Hematopoietic multipotent progenitor cell treated with erythropoietin and hydrocortisone succinate and interleukin-3 and kit ligand, for 6 days (in vitro differentiated cells): ENCODE data around the gene PIN4.
"Not testable (repeated sequence)": the region's sequence is repeated elsewhere in the genome, so short reads cannot be mapped to it uniquely, and the experiment has no call there.

ENCODE experiments used
- DNase-seq: peaks from one replicate; pipeline ENCODE4 v3.0.0-alpha.2; 2015

PIN4 gene

DNA sequence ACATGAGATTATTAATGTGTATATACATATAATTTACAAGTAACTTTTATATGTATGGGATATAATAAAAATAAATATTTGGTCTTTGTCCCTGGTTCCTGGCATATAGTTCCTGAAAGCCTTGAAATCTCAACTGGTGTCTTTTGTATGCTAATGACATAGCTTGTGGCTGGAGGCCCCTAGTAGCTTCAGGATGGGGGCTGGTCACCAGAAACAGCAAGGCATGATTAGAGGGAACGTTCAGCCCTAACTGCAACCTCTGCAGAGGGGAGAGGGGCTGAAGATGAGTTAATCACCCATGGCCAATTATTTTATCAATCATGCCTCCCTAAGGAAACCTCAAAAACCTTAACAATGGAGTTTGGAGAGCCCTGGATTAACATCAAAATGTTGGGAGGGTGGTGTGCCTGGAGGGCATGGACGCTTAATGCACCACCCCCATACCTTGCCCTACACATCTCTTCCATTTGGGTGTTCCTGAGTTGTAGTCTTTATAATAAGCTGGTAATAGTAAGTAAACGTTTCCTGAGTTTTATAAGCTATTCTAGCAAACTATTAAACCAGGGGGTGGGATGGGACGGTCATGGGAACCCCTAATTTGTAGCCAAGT is 21.3 kb downstream of the PIN4 start:
- DNase-seq = no peak

GRCh38 chrX:72203421-72203820 is 21.9 kb downstream of the PIN4 start:
- no peak for DNase-seq

GRCh38 chrX:72205706-72206105 is 24.1 kb downstream of the PIN4 start:
- no peak for DNase-seq

GRCh38 chrX:72207366-72207765 is 25.8 kb downstream of the PIN4 start:
- DNase-seq = no peak

DNA sequence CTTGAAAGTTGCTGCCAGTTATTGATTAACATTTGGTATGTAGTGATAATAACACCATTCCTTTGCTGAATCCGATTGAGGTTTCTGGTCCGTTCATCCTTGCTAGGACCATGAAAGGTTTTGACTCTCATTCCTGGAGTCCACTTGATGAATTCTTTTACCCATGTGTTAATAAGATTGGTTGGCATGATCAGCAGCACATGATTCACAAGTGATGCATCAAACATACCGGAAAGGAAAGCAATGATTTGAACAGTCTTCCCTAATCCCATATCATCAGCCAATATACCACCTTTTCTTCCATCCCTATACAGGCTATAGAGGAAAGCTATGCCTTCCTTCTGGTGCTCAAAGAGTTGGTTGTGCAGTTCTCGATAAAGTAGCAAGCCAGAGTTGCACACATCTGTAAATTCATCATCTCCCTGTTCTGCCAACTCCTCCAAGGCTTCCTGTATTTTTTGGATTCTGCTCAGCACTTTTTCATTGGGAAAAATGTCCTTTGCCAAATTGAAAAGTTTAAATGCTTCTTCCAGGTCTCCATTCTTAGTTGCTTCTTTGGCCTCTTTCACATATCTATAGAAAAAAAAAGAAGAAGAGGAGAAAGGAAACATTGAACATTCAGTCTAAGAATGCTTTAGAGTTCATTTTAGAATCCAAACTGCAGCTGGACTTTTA is 26.7 kb downstream of the PIN4 start:
- no peak for DNase-seq

- DNase-seq = no peak
These were observed 35.4 kb downstream of the PIN4 start for GRCh38 chrX:72216973-72217372.

- DNase-seq = not testable (repeated sequence)
These were observed 38.8 kb downstream of the PIN4 start for GRCh38 chrX:72220375-72220774.

GRCh38 chrX:72230290-72230689 is 48.7 kb downstream of the PIN4 start:
- no peak for DNase-seq

GRCh38 chrX:72236841-72237240 is 55.3 kb downstream of the PIN4 start:
- DNase-seq = no peak

DNA sequence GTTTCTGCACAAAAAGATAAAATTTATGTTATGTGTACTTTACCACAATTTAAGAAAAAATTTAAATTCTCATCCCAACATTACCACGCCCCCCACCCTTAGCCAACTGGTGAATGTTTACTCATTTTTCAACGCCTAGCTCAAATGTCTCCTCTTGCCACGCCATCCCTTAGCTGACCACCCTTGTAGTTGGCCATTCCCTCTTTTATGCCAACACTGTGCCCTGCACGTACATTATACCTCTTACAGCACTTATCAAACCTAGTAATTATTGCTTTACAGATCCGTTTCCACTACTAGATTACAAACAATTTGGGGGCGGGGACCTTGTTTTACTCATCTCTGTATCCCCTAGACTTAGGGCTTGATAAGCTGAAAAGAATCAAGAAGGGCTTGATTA is 56.6 kb downstream of the PIN4 start:
- DNase-seq = no peak

DNA sequence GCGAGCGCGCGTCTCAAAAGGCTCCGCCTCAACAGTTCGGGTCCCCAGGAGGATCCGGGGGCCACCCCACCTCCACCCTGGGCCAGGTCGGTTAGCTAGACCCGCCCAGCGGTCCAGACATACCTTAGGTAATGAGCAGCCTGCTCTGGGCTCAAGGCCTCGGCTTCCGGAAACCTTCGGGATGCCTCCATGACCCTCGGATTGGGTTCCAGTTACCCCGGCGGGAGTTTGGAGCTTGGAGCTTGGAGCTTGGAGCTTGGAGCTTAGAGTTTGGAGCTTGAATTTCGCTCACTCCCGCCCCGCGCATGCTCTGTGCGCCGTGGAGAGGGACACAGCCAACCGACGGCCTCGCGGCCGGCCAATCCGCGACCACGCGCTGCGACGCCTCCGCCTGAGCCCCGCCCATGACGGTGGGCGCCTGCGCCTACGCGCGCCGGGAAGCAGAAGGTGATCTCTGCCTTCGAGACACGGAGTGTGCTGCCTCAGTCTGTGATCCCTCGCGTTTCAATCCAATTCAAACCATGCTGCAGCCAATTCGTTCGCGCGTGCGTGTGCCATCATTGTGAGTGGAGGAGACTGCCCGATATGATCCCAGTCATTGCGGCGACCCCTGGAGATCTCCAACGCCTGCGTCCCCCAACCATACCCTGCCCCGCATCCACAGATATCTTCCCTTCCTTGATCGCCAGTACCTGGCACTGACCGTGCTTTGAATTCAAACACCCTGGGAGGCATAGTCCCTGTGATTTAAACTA is 57.3 kb downstream of the PIN4 start, which contains the start of gene ERCC6L:
Gene ERCC6L (minus strand): TSS at position 307 of the 755 bp plus-strand sequence. CDS start 116 bp downstream, at position 191.
- peak; percentile 88 for DNase-seq

DNA sequence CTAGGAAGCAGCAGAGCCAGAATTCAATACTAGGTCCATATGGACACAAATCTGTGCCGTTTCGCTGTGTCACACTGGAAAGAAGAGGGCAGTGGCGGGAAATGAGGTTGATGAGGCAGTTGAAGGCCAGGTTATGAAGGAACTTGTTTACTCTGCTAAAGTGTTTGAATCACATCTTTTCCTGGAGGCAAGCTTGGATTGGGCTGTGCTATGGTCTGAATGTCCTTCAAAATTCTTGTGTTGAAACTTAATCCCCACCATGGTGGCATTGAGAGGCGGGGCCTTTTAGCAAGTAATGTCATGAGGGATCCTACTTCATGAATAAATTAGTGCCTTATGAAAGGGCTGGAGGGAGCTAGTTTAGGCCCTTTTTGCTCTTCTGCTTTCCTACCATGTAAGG is 59.4 kb downstream of the PIN4 start:
- no peak for DNase-seq

- peak; percentile 54 for DNase-seq
These were observed 61.9 kb downstream of the PIN4 start for GRCh38 chrX:72243472-72243871.

- DNase-seq = peak; percentile 63
These were observed 64.0 kb downstream of the PIN4 start for GRCh38 chrX:72245461-72246089.

GRCh38 chrX:72247206-72247942 is 65.8 kb downstream of the PIN4 start:
- no peak for DNase-seq
